ENCODE results near the gene IRAK3. TPM values are rescaled to one million over a fixed set of nuclear protein-coding genes. Genes with fewer than 3 reads are reported as not detected.
A peak's percentile ranks its signal among the peaks of the same experiment; 100 is the strongest.

Gene IRAK3
- 10 to 100 TPM in 3 of 8 experiments, under 1 TPM in 5; 0.27 to 79.2 (median 0.52) TPM for total RNA-seq

DNA sequence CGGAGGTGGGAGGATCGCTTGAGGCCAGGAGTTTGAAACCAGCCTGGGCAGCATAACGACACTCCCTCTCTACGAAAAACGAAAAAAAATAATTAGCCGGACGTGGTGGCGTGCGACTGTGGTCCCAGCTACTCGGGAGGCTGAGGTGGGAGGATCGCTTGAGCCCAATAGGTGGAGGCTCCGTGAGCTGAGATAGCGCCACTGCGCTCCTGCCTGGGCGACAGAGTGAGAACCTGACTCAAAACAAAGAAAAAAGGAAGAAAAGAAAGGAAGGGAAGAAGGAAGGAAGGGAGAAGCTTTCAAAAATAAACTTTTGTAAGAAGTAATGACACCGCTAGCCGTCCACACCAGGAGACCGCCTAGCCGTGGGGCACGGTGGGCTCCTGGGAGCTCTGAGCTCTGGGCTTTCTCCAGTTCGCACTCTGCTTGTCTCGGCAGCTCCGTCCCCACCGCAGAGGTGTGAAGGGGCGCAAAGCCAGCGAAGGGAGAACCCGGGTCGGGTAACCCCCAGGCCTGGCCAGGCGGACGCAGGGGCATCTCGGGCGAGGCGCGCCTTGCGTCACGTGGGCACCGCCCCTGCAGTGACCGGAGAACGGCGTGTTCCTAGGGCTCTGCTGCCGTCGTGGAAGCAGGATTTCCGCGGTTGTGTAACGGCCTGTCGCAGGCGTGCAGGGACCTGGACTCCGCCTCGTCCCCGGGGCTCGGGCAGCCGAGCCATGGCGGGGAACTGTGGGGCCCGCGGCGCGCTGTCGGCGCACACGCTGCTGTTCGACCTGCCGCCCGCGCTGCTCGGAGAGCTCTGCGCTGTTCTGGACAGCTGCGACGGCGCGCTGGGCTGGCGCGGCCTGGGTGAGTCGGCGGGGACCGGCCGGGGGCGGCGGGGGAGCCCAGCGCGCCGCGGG lies at the start of gene IRAK3:
Gene IRAK3, plus strand, starts transcription at position 631 of the 902 bp plus-strand sequence. Its CDS starts 86 bp downstream, at position 717.
- no peaks in the 10 kb centered on the region for H3K4me1 ChIP-seq (replicated peaks in 1 of 2)

DNA sequence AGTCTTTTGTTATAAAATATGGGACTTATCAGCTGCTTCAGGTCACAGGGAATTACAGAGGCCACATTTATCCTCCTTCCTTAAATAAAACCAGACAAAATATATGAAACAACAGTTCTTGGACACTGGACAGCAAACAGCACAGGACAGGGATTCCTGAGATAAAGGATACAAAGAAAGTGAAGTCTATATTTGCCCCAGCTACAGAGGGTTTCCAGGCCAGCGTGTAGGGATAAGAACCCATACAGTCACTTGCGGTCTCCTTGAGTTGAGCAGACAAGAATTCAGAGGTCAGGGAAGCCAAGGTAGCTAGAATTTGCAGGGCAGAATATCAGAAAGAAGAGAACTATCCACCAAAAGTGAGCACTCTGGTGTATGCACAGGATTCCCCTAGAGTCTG lies 49.7 kb upstream of the IRAK3 start:
- Histone ChIP-seq H3K27ac (no peak overlapping the region), H3K4me3 (no peak overlapping the region), H3K4me1 (replicated peaks in 1 of 2) (no peaks in the 10 kb centered on the region)
- in situ Hi-C loops (cut with MboI; ENCODE audit: low pct_unique_long_range_greater_than_20kb in 2 of 9, low sequenced_read_pairs in 9 of 9, unreplicated experiment in 9 of 9): loop anchor here in 2 of 9 experiments (25.0 kb wide), 1 partner anchor 273 kb away; no protein-coding TSS in a partner anchor
- WGBS, 10 experiments: 80 to 100% (median 100%) methylated on average over 1 to 2 of the region's 2 CpGs; no CpG with 5 or more reads in 2 of the 10 experiments
- no peak for ATAC-seq (replicated peaks in 6 of 8)

More for the DNA sequence above, at the start of gene IRAK3:
- in situ Hi-C loops (cut with MboI; ENCODE audit: low pct_unique_long_range_greater_than_20kb in 2 of 9, low sequenced_read_pairs in 9 of 9, unreplicated experiment in 9 of 9): no loop called here
- ATAC-seq (replicated peaks in 6 of 8): peak; percentile 55 to 95 (median 82)
- H3K27ac ChIP-seq: no peak within 1 kb of the TSS
- H3K4me3 ChIP-seq: peak within 1 kb of the TSS; percentile 22 to 33 (median 30)
- WGBS, 10 experiments: 3 to 96% (median 73%) methylated on average over 5 to 22 of the region's 82 CpGs

DNA sequence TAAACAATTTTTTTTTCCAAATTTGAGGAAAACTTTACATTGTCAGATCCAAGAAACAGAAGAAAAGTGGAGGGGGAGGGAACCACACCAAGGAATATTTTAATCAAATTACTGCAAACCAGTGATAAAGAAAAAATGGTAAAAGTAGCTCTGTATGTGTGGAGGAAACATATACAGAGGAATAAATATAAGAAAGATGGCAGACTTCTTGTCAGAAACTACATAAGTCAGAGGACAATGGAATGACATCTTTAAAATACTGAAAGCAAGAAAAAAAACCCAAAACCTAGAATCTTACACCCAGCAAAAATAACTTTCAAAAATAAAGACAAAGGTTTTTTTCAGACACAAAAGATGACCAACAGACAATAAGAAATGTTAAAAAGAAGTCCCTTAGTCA lies 48.3 kb upstream of the IRAK3 start:
- no peaks in the 10 kb centered on the region for H3K4me1 ChIP-seq (replicated peaks in 1 of 2)
- in situ Hi-C loops (cut with MboI; ENCODE audit: low pct_unique_long_range_greater_than_20kb in 2 of 9, low sequenced_read_pairs in 9 of 9, unreplicated experiment in 9 of 9): loop anchor here in 2 of 9 experiments (25.0 kb wide), 1 partner anchor 272 kb away; no protein-coding TSS in a partner anchor
- H3K4me3 ChIP-seq: no peak overlapping the region
- ATAC-seq (replicated peaks in 6 of 8): no peak
- H3K27ac ChIP-seq: no peak overlapping the region

GRCh38 chr12:66141299-66141698 lies 47.7 kb upstream of the IRAK3 start:
- no peak overlapping the region for H3K27ac ChIP-seq
- ATAC-seq (replicated peaks in 6 of 8): no peak
- 90 to 100% (median 98%) methylated on average over 2 of the region's 2 CpGs for whole genome bisulfite sequencing, 10 experiments
- no peak overlapping the region for H3K4me3 ChIP-seq
- H3K4me1 ChIP-seq (replicated peaks in 1 of 2): no peaks in the 10 kb centered on the region
- in situ Hi-C loops (cut with MboI; ENCODE audit: low pct_unique_long_range_greater_than_20kb in 2 of 9, low sequenced_read_pairs in 9 of 9, unreplicated experiment in 9 of 9): loop anchor here in 2 of 9 experiments (25.0 kb wide), 1 partner anchor 271 kb away; no protein-coding TSS in a partner anchor

DNA sequence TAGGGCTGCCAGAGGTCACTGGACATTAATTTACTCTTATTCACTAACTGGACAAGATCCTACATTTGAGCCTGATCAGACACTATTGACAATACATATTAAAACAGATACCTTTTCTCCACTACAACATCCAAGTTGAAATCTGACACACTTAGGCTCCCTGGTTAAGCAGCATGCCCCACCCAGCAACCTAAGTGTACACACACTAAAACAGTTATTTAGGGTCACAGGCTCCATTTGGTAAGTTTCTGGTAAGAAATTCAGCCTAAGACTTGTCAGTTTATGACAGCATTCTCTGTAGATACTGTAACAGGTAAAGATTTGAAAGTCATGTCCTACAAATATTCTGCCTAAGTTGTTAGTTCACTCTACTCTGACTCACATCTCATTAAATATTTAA lies 46.2 kb upstream of the IRAK3 start:
- H3K4me3 ChIP-seq: no peak overlapping the region
- H3K4me1 ChIP-seq (replicated peaks in 1 of 2): no peaks in the 10 kb centered on the region
- in situ Hi-C loops (cut with MboI; ENCODE audit: low pct_unique_long_range_greater_than_20kb in 2 of 9, low sequenced_read_pairs in 9 of 9, unreplicated experiment in 9 of 9): loop anchor here in 2 of 9 experiments (25.0 kb wide), 1 partner anchor 269 kb away; no protein-coding TSS in a partner anchor
- H3K27ac ChIP-seq: no peak overlapping the region
- ATAC-seq (replicated peaks in 6 of 8): peak in 2 of 8 experiments; percentile 64 to 67

DNA sequence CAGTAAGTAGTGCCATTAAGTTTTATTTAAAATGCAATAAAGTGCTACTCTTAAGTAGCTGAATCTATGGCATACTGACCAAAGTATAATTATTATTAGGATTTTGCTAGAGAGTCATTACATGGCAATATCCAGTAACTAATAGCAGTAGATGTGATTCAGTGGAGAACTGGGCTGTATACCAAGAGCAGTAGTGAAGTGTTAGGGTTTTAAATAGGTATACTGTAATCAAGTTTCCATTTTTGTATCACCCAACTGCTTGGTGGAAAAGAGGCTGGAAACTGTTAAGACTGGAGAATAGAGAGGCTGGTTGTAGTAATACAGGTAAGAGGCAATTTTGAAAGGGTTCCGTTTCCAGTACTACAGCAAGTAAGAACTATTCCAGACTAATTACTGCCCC lies 45.1 kb upstream of the IRAK3 start:
- 86 to 100% (median 100%) methylated on average over 1 of the region's 1 CpG; no CpG with 5 or more reads in 4 of the 10 experiments for WGBS, 10 experiments
- in situ Hi-C loops (cut with MboI; ENCODE audit: low pct_unique_long_range_greater_than_20kb in 2 of 9, low sequenced_read_pairs in 9 of 9, unreplicated experiment in 9 of 9): loop anchor here in 2 of 9 experiments (25.0 kb wide), 1 partner anchor 268 kb away; no protein-coding TSS in a partner anchor
- Histone ChIP-seq H3K4me3 (no peak overlapping the region), H3K27ac (no peak overlapping the region), H3K4me1 (replicated peaks in 1 of 2) (no peaks in the 10 kb centered on the region)
- no peak for ATAC-seq (replicated peaks in 6 of 8)

DNA sequence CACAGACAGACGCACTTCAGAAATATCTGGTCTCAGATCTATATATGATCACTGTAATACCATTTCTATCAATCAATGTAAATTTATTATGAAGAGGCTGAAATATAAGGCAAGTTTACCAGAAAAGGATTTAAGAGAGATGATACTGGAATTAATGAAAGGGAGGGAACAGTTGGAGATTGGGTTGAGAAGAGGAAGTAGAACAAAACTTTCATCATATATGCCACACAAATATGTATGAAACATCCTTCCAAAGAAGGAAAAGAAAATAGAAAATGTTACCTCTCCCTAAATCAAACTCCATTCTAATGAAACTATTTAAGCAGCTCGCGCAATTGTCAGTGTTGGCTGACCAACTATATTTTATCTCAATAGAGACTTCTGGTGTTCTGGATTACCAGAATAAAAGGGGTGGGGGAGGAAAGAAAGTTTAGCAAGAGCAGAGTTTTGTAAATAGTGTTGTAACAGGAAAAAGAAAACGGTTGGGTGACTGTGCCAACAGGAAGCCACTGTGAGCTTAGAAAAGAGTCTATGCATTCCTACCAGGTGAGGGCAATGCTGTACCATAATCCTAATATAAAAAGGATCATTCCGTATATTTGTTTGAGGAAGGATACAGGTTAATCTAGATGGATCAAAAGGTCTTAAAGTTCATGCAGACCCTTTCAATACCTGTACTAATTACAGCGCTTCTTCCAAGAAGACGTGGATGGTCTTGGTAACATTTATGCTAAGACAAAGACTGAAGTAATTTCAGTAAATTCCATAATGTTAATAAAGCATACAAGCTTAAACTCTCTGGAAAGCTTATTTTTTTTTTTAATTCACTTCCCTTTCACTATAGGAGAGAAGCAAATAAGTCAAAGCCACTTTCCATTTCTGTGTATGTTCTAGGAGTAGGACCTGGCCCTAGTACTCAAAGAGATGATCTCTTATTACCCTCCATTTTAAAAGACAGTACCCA lies 43.9 kb upstream of the IRAK3 start:
- WGBS, 10 experiments: 47 to 97% (median 81%) methylated on average over 2 to 7 of the region's 7 CpGs
- ATAC-seq (replicated peaks in 6 of 8): peak in 3 of 8 experiments; percentile 46 to 56 (median 48)
- H3K27ac ChIP-seq: no peak overlapping the region
- in situ Hi-C loops (cut with MboI; ENCODE audit: low pct_unique_long_range_greater_than_20kb in 2 of 9, low sequenced_read_pairs in 9 of 9, unreplicated experiment in 9 of 9): loop anchor here in 2 of 9 experiments (25.0 kb wide), 1 partner anchor 267 kb away; no protein-coding TSS in a partner anchor
- H3K4me3 ChIP-seq: no peak overlapping the region
- no peaks in the 10 kb centered on the region for H3K4me1 ChIP-seq (replicated peaks in 1 of 2)

- in situ Hi-C loops (cut with MboI; ENCODE audit: low pct_unique_long_range_greater_than_20kb in 2 of 9, low sequenced_read_pairs in 9 of 9, unreplicated experiment in 9 of 9): loop anchor here in 2 of 9 experiments (25.0 kb wide), 1 partner anchor 262 kb away; no protein-coding TSS in a partner anchor
- H3K4me3 ChIP-seq: no peak overlapping the region
- 45 to 96% (median 91%) methylated on average over 1 to 4 of the region's 5 CpGs for WGBS, 10 experiments
- no peak overlapping the region for H3K27ac ChIP-seq
- no peaks in the 10 kb centered on the region for H3K4me1 ChIP-seq (replicated peaks in 1 of 2)
- peak in 3 of 8 experiments; percentile 56 to 89 (median 82) for ATAC-seq (replicated peaks in 6 of 8)
Observed at GRCh38 chr12:66149702-66150398, 39.2 kb upstream of the IRAK3 start.

DNA sequence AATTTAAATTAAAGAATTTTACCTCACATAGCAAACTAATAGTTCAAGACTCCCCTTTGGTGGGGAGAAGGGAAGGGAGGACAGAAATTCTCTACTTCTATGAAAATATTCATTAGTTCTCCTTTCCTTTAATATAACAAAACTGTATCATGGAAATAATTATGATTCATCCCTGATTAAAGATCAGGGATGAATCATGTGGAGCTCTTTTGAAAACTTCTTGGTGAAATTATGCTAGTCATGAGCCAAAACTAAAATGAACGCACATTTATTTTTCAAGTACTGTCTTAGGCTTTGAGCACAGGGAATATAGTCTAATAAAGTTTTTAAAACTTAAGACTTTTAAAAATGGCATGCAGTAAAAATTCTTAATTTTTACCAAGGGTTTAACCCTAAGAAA lies 36.3 kb upstream of the IRAK3 start:
- Histone ChIP-seq H3K4me3 (no peak overlapping the region), H3K27ac (no peak overlapping the region), H3K4me1 (replicated peaks in 1 of 2) (no peaks in the 10 kb centered on the region)
- in situ Hi-C loops (cut with MboI; ENCODE audit: low pct_unique_long_range_greater_than_20kb in 2 of 9, low sequenced_read_pairs in 9 of 9, unreplicated experiment in 9 of 9): no loop called here
- ATAC-seq (replicated peaks in 6 of 8): no peak
- WGBS, 10 experiments: 0 to 100% (median 100%) methylated on average over 1 of the region's 1 CpG; no CpG with 5 or more reads in 1 of the 10 experiments

DNA sequence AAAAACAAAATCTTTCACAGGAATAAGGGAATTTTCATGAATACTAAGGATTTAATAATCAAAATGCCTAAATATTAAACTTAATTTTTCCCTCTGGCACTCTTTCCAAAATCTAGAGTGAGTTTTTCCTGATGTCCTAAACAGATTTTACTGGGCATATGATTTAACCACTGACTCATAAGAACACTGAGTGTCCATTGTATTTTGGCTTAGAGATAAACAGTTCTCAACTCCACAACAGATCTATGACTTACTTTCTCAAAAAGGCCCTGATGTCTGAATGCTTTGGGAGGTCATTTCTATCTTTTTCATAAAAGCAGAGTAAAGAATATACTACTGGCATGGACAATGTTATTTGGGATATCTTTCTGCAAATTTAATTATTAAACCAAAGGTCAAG lies 34.2 kb upstream of the IRAK3 start:
- ATAC-seq (replicated peaks in 6 of 8): no peak
- H3K27ac ChIP-seq: no peak overlapping the region
- no peaks in the 10 kb centered on the region for H3K4me1 ChIP-seq (replicated peaks in 1 of 2)

GRCh38 chr12:66156654-66157053 lies 32.4 kb upstream of the IRAK3 start:
- 90 to 100% (median 100%) methylated on average over 1 to 2 of the region's 2 CpGs; no CpG with 5 or more reads in 1 of the 10 experiments for WGBS, 10 experiments
- in situ Hi-C loops (cut with MboI; ENCODE audit: low pct_unique_long_range_greater_than_20kb in 2 of 9, low sequenced_read_pairs in 9 of 9, unreplicated experiment in 9 of 9): no loop called here
- ATAC-seq (replicated peaks in 6 of 8): peak in 1 of 8 experiments; percentile 32
- H3K4me1 ChIP-seq (replicated peaks in 1 of 2): no peaks in the 10 kb centered on the region
- no peak overlapping the region for H3K4me3 ChIP-seq
- H3K27ac ChIP-seq: no peak overlapping the region

More for the DNA sequence above, 34.2 kb upstream of the IRAK3 start:
- in situ Hi-C loops (cut with MboI; ENCODE audit: low pct_unique_long_range_greater_than_20kb in 2 of 9, low sequenced_read_pairs in 9 of 9, unreplicated experiment in 9 of 9): no loop called here
- H3K4me3 ChIP-seq: no peak overlapping the region

DNA sequence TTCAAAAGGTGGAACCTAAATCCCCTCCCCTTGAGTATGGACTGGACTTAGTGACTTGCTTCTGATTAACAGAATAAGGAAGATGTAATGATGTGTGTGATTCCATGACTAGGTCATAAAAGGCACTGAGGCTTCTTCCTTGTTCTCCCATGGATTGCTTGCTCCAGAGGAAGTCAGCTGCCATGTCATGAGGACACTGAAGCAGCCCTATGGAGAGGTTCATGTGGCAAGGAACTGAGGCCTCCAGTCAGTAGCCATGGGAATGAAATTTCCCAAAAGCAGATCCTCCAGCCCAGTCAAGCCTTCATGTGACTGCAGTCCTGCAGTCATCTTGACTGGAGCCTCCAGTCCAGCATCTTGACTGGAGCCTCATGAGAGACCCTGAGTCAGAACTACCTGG lies 29.9 kb upstream of the IRAK3 start:
- in situ Hi-C loops (cut with MboI; ENCODE audit: low pct_unique_long_range_greater_than_20kb in 2 of 9, low sequenced_read_pairs in 9 of 9, unreplicated experiment in 9 of 9): no loop called here
- ATAC-seq (replicated peaks in 6 of 8): no peak
- Histone ChIP-seq H3K4me1 (replicated peaks in 1 of 2) (no peaks in the 10 kb centered on the region), H3K4me3 (no peak overlapping the region), H3K27ac (no peak overlapping the region)
